HepG2 (cell line): ENCODE measurements around the gene CCL17.

ENCODE experiments used
- CBX5 ChIP-seq: sonication (generic); formaldehyde crosslinking; IDR thresholded peaks from 2 replicates; pipeline ENCODE4 v1.4.0; 2020; ENCODE audit warnings: missing genetic modification reagents, borderline replicate concordance
- HDAC2 ChIP-seq: sonication (generic); formaldehyde crosslinking; IDR thresholded peaks from 2 replicates; pipeline ENCODE4 v1.4.0; 2020; ENCODE audit warnings: missing genetic modification reagents
- NONO ChIP-seq, 2 experiments: fragments of 450-650 bp in 1 of 2; sonication (generic) in 1 of 2; formaldehyde crosslinking in 1 of 2; IDR thresholded peaks in 1 of 2; conservative IDR thresholded peaks in 1 of 2; 2 replicates each; pipeline versions ENCODE4 v1.6.1 to v1.8.0; 2017 to 2022; ENCODE audit warnings: mild to moderate bottlenecking in 1 of 2, missing genetic modification reagents in 1 of 2, moderate library complexity in 1 of 2
- PREB ChIP-seq: sonication (generic); formaldehyde crosslinking; IDR thresholded peaks from 2 replicates; pipeline ENCODE4 v1.4.0; 2020; ENCODE audit warnings: missing genetic modification reagents

DNA sequence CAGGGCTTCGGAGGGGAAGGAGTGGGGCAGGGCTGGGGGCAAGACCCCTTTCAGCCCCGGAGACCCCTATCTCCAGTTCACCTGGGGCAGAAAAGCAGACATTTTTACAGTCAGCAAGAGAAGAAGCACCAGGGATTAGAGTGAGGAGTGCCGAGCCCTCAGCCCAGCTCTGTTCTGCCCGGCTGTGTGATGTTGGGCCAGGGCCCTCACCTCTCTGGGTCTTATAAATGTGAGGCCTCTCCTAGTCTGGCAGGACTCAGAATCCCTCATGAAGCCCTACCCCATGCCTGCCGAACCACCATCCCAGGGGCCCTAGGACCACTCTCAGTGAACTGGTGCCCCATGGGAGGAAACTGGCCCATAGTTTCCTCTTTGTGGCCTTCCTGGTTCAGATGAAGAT is 19.5 kb upstream of the CCL17 start:
- TF ChIP-seq PREB (CRISPR knock-in tag) = no peak
- TF ChIP-seq HDAC2 (CRISPR knock-in tag) = no peak
- no peak for TF ChIP-seq CBX5 (CRISPR knock-in tag)
- TF ChIP-seq NONO (IDR thresholded peaks at IDR 0.05) = no peak
- TF ChIP-seq NONO (CRISPR knock-in tag; conservative IDR thresholded peaks at IDR 0.05) = no peak
